Measurements from ENCODE around the gene SMNDC1.
A peak's percentile ranks its signal among the peaks of the same experiment; 100 is the strongest.

SMNDC1 gene

DNA sequence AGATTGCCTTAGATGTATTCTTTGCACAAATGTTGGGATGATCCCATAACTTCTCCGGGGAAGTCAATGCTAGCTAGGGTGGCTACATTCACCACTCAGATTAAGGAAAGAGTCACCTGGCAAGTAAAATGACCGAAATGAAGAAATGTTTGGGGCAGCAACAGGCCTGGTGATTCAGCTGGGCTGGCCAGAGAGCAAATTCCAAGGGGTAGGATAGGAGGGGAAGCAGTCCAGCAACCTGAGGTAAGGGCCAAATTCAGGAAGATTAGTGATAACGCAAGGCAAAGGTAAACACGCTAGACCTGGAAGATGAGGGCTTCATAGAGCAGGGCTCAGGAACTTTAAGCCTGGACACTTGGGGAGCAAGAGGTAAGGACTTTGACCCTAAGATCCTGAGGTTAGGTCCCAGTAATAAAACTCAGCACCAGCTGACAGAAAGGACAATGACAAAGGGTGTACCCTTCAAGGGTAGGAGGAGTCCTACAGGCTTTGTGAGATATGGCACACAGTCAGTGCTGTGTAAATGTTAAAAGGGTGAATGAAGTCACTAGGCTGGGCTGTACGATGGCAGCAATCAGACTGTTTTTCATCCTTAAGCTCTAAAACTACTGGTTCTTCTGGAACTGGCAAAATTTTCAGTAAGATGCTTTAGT, 22.7 kb upstream of the SMNDC1 start:
- no peak for DNase-seq (ENCODE audit: extremely low read depth, low read depth)

GRCh38 chr10:110326351-110327032, 21.8 kb upstream of the SMNDC1 start:
- peak; percentile 20 for DNase-seq (ENCODE audit: extremely low read depth, low read depth)
- TF ChIP-seq, protein P1, sequence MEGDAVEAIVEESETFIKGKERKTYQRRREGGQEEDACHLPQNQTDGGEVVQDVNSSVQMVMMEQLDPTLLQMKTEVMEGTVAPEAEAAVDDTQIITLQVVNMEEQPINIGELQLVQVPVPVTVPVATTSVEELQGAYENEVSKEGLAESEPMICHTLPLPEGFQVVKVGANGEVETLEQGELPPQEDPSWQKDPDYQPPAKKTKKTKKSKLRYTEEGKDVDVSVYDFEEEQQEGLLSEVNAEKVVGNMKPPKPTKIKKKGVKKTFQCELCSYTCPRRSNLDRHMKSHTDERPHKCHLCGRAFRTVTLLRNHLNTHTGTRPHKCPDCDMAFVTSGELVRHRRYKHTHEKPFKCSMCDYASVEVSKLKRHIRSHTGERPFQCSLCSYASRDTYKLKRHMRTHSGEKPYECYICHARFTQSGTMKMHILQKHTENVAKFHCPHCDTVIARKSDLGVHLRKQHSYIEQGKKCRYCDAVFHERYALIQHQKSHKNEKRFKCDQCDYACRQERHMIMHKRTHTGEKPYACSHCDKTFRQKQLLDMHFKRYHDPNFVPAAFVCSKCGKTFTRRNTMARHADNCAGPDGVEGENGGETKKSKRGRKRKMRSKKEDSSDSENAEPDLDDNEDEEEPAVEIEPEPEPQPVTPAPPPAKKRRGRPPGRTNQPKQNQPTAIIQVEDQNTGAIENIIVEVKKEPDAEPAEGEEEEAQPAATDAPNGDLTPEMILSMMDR (IDR thresholded peaks at IDR 0.05; ENCODE audit: low read depth, low read length), result no peak

More for the DNA sequence above, 22.7 kb upstream of the SMNDC1 start:
- TF ChIP-seq, protein P1 (IDR thresholded peaks at IDR 0.05; ENCODE audit: low read depth, low read length), result no peak

DNA sequence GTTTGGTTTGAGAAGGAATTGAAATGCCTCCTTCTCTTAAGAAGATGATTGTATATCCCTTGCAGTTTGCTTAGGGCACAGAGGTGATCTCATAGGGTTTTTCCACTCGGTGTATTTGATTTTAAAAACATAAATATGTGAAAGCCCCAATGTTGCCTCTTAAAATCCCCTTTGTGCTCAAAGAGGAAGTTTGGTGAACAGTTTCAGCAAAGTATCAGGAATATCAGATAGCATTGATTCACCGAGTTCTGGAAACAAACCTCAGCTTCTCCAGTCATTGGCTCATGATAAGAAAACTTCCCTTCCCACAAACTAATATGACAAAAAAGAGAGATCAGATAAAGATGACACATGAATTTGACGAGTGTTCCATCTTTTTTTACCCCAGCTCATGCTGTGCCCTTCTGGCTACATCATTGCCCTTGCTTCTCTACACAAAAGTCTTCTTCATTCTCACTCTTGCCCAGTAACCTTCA, 20.1 kb upstream of the SMNDC1 start:
- no peak for DNase-seq (ENCODE audit: extremely low read depth, low read depth)

DNA sequence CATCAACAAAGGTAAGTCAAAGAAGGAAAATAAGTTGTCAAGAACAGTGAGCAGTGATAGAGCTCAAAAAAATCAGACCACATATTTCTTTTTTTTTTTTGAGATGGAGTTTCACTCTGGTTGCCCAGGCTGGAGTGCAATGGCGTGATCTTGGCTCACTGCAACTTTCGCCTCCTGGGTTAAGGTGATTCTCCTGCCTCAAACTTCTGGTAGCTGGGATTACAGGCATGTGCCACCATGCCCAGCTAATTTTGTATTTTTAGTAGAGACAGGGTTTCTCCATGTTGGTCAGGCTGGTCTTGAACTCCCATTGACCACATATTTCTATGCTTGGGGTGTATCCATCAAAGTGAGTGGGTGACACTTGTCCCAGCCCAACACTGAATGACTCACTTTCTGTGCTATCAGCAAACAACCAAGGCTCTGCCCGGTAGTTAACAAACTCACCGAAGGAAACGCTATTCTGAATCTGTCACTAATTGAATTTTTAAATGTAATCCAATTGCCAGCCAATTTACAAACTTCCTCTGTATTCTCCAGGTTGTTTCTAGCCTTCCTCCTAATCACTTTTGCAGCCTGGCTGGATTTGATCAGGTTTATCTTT, 19.6 kb upstream of the SMNDC1 start:
- no peak for DNase-seq (ENCODE audit: extremely low read depth, low read depth)
- TF ChIP-seq, protein P1 (IDR thresholded peaks at IDR 0.05; ENCODE audit: low read depth, low read length), result no peak

More for the DNA sequence above, 20.1 kb upstream of the SMNDC1 start:
- TF ChIP-seq, protein P1 (IDR thresholded peaks at IDR 0.05; ENCODE audit: low read depth, low read length), result no peak

GRCh38 chr10:110323503-110323902, 18.8 kb upstream of the SMNDC1 start:
- peak; percentile 24 for DNase-seq (ENCODE audit: extremely low read depth, low read depth)
- TF ChIP-seq, protein P1 (IDR thresholded peaks at IDR 0.05; ENCODE audit: low read depth, low read length), result no peak

- DNase-seq (ENCODE audit: extremely low read depth, low read depth), result no peak
- TF ChIP-seq, protein P1 (IDR thresholded peaks at IDR 0.05; ENCODE audit: low read depth, low read length), result no peak
Observed at GRCh38 chr10:110321869-110322620, 17.3 kb upstream of the SMNDC1 start.

Measured in AG09319 (cell line).